Muscle layer of duodenum (tissue), 2 donors: Measurements from ENCODE around the gene TMEM167B.

ENCODE experiments used
- H3K27ac ChIP-seq: one replicate; pipeline ENCODE4 v1.7.0; 2013; ENCODE audit warnings: mild to moderate bottlenecking, low read length
- H3K27me3 ChIP-seq: one replicate; pipeline ENCODE4 v1.7.0; 2013; ENCODE audit warnings: low read depth, mild to moderate bottlenecking, control low read depth, low read length
- H3K36me3 ChIP-seq, 2 donors: one replicate each; pipeline ENCODE4 v1.7.0; 2013; ENCODE audit warnings: low read length in 2 of 2, control low read depth in 1 of 2, mild to moderate bottlenecking in 1 of 2; ENCODE audit not compliant: insufficient read depth in 2 of 2, control insufficient read depth in 1 of 2
- H3K4me1 ChIP-seq, 2 donors: one replicate each; pipeline ENCODE4 v1.7.0; 2013; ENCODE audit warnings: low read length in 2 of 2, mild to moderate bottlenecking in 2 of 2, control low read depth in 1 of 2, moderate library complexity in 1 of 2; ENCODE audit not compliant: insufficient read depth in 2 of 2, control insufficient read depth in 1 of 2
- H3K4me3 ChIP-seq, 2 donors: one replicate each; pipeline ENCODE4 v1.7.0; 2013; ENCODE audit warnings: low read length in 2 of 2, low read depth in 1 of 2, mild to moderate bottlenecking in 1 of 2
- H3K9me3 ChIP-seq, 2 donors: one replicate each; pipeline ENCODE4 v1.7.0; 2013; ENCODE audit warnings: low read length in 2 of 2, control low read depth in 1 of 2, mild to moderate bottlenecking in 1 of 2; ENCODE audit not compliant: control insufficient read depth in 1 of 2
- donor health status: healthy.

Gene TMEM167B

GRCh38 chr1:109083923-109084322 is 6.6 kb upstream of the TMEM167B start:
- no peak overlapping the region for H3K27ac ChIP-seq
- no peaks in the 10 kb centered on the region for H3K36me3 ChIP-seq
- peaks cover 0 to 3% of the 10 kb centered on the region in 2 donors for H3K4me1 ChIP-seq
- no peak overlapping the region for H3K4me3 ChIP-seq
- H3K27me3 ChIP-seq: no peaks in the 10 kb centered on the region
- no peaks in the 10 kb centered on the region for H3K9me3 ChIP-seq

- Histone ChIP-seq H3K4me1 (peaks cover 0 to 12% of the 10 kb centered on the region in 2 donors), H3K36me3 (no peaks in the 10 kb centered on the region), H3K27ac (no peak overlapping the region), H3K27me3 (no peaks in the 10 kb centered on the region), H3K9me3 (no peaks in the 10 kb centered on the region), H3K4me3 (no peak overlapping the region)
Observed at GRCh38 chr1:109084563-109085517, 5.7 kb upstream of the TMEM167B start.

- Histone ChIP-seq H3K27me3 (no peaks in the 10 kb centered on the region), H3K4me1 (peaks cover 12 to 37% of the 10 kb centered on the region in 2 donors), H3K4me3 (peak overlapping the region in 1 of 2 donors; percentile 73), H3K36me3 (peaks cover 3 to 19% of the 10 kb centered on the region in 2 donors), H3K27ac (no peak overlapping the region), H3K9me3 (no peaks in the 10 kb centered on the region)
Observed at GRCh38 chr1:109089242-109090015, 1.1 kb upstream of the TMEM167B start.

GRCh38 chr1:109091078-109091838 is 694 bp downstream of the TMEM167B start:
- H3K27me3 ChIP-seq: no peaks in the 10 kb centered on the region
- peak overlapping the region; percentile 73 to 98 for H3K4me3 ChIP-seq
- H3K36me3 ChIP-seq: peaks cover 14 to 32% of the 10 kb centered on the region in 2 donors
- H3K27ac ChIP-seq: peak overlapping the region; percentile 95
- H3K4me1 ChIP-seq: peaks cover 12 to 50% of the 10 kb centered on the region in 2 donors
- H3K9me3 ChIP-seq: no peaks in the 10 kb centered on the region

- no peaks in the 10 kb centered on the region for H3K9me3 ChIP-seq
- peak overlapping the region; percentile 73 to 98 for H3K4me3 ChIP-seq
- H3K27ac ChIP-seq: peak overlapping the region; percentile 95
- H3K36me3 ChIP-seq: peaks cover 17 to 34% of the 10 kb centered on the region in 2 donors
- H3K27me3 ChIP-seq: no peaks in the 10 kb centered on the region
- H3K4me1 ChIP-seq: peaks cover 12 to 50% of the 10 kb centered on the region in 2 donors
Observed at GRCh38 chr1:109091839-109092193, 1.3 kb downstream of the TMEM167B start.

- Histone ChIP-seq H3K36me3 (peaks cover 17 to 34% of the 10 kb centered on the region in 2 donors), H3K27ac (peak overlapping the region; percentile 86), H3K9me3 (no peaks in the 10 kb centered on the region), H3K4me3 (peak overlapping the region in 1 of 2 donors; percentile 12), H3K27me3 (no peaks in the 10 kb centered on the region), H3K4me1 (peaks cover 12 to 44% of the 10 kb centered on the region in 2 donors)
Observed at GRCh38 chr1:109094377-109094803, 3.8 kb downstream of the TMEM167B start.

- H3K27ac ChIP-seq: peak overlapping the region; percentile 86
- peaks cover 17 to 34% of the 10 kb centered on the region in 2 donors for H3K36me3 ChIP-seq
- no peaks in the 10 kb centered on the region for H3K9me3 ChIP-seq
- H3K4me3 ChIP-seq: peak overlapping the region in 1 of 2 donors; percentile 12
- H3K27me3 ChIP-seq: no peaks in the 10 kb centered on the region
- peaks cover 12 to 43% of the 10 kb centered on the region in 2 donors for H3K4me1 ChIP-seq
Observed at GRCh38 chr1:109094871-109095270, 4.3 kb downstream of the TMEM167B start.

- no peaks in the 10 kb centered on the region for H3K9me3 ChIP-seq
- no peak overlapping the region for H3K4me3 ChIP-seq
- peaks cover 12 to 40% of the 10 kb centered on the region in 2 donors for H3K4me1 ChIP-seq
- no peaks in the 10 kb centered on the region for H3K27me3 ChIP-seq
- H3K27ac ChIP-seq: no peak overlapping the region
- peaks cover 17 to 34% of the 10 kb centered on the region in 2 donors for H3K36me3 ChIP-seq
Observed at GRCh38 chr1:109095631-109096030, 5.1 kb downstream of the TMEM167B start.

- no peak overlapping the region for H3K4me3 ChIP-seq
- H3K9me3 ChIP-seq: no peaks in the 10 kb centered on the region
- H3K36me3 ChIP-seq: peaks cover 17 to 32% of the 10 kb centered on the region in 2 donors
- H3K27me3 ChIP-seq: no peaks in the 10 kb centered on the region
- H3K27ac ChIP-seq: no peak overlapping the region
- peaks cover 12 to 42% of the 10 kb centered on the region in 2 donors for H3K4me1 ChIP-seq
Observed at GRCh38 chr1:109096120-109096519, 5.6 kb downstream of the TMEM167B start.

- Histone ChIP-seq H3K27ac (peak overlapping the region; percentile 90), H3K27me3 (no peaks in the 10 kb centered on the region), H3K36me3 (peaks cover 7% of the 10 kb centered on the region in 2 donors), H3K9me3 (no peaks in the 10 kb centered on the region), H3K4me1 (peaks cover 0 to 14% of the 10 kb centered on the region in 2 donors), H3K4me3 (peak overlapping the region; percentile 70 to 87)
Observed at GRCh38 chr1:109099938-109100773, 9.6 kb downstream of the TMEM167B start.
